ENCODE results near the gene RABIF. TPM values are rescaled to one million over a fixed set of nuclear protein-coding genes. Genes with fewer than 3 reads are reported as not detected.

Gene RABIF
- total RNA-seq, 2 experiments from 2014 or later, result 7.8 TPM

DNA sequence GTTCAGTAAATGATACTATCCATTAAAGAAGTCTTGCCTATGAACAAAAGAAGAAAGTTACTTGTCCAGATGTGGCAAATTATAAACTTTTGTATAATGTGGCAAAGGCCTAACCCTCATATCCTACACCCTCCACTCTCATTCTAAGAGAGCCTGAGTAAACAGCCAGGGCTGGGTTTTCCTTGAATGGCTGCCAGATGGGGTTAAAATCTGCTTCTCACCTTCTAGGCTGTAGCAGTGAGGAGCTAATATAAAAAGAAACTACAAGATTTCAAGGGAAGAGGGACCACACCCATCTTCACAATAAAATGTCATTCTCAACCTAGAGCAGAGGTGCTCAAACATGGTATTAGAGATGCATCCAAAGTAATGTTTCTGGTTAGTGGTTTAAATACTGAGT is 8.9 kb downstream of the RABIF start:
- H3K27ac ChIP-seq (ENCODE audit: low read depth, low read length, poor library complexity, severe bottlenecking), result no peak overlapping the region
- no peak for TF ChIP-seq EZH2phosphoT487 (IDR thresholded peaks at IDR 0.05; ENCODE audit: borderline replicate concordance, low read depth, low read length)
- TF ChIP-seq, protein P1, sequence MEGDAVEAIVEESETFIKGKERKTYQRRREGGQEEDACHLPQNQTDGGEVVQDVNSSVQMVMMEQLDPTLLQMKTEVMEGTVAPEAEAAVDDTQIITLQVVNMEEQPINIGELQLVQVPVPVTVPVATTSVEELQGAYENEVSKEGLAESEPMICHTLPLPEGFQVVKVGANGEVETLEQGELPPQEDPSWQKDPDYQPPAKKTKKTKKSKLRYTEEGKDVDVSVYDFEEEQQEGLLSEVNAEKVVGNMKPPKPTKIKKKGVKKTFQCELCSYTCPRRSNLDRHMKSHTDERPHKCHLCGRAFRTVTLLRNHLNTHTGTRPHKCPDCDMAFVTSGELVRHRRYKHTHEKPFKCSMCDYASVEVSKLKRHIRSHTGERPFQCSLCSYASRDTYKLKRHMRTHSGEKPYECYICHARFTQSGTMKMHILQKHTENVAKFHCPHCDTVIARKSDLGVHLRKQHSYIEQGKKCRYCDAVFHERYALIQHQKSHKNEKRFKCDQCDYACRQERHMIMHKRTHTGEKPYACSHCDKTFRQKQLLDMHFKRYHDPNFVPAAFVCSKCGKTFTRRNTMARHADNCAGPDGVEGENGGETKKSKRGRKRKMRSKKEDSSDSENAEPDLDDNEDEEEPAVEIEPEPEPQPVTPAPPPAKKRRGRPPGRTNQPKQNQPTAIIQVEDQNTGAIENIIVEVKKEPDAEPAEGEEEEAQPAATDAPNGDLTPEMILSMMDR (conservative IDR thresholded peaks at IDR 0.05; ENCODE audit: low read length), result no peak
- no peaks in the 10 kb centered on the region for H3K9me3 ChIP-seq (ENCODE audit: low read length)
- no peaks in the 10 kb centered on the region for H3K79me2 ChIP-seq (ENCODE audit: insufficient read depth, low read depth, low read length)
- peaks cover 32% of the 10 kb centered on the region for H3K36me3 ChIP-seq (ENCODE audit: insufficient read depth, low read length)
- no peak overlapping the region for H3K4me3 ChIP-seq (ENCODE audit: low read depth, low read length, poor library complexity, severe bottlenecking)
- H3K4me2 ChIP-seq (ENCODE audit: low read length), result no peak overlapping the region
- H3K4me1 ChIP-seq (ENCODE audit: insufficient read depth, low read length, poor library complexity, severe bottlenecking), result no peaks in the 10 kb centered on the region
- ChIA-PET POLR2A (interaction anchor here (0.7 kb wide), 1 partner anchor 93 kb away, joined by 4 read pairs; no protein-coding TSS in a partner anchor), CTCF (ENCODE audit: unreplicated experiment) (no interaction called here)
- BruUV-seq (replicated peaks), result no TSS peak
- no peaks in the 10 kb centered on the region for H3K9me2 ChIP-seq (ENCODE audit: insufficient read depth, low read length)
- no peaks in the 10 kb centered on the region for H4K20me1 ChIP-seq (ENCODE audit: insufficient read depth, low read length)
- DNase-seq (ENCODE audit: low spot score), result no peak
- intact Hi-C loops (cut with micrococcal nuclease; ENCODE audit: unreplicated experiment), result no loop called here
- no peak overlapping the region for H2AFZ ChIP-seq (ENCODE audit: low read length)

DNA sequence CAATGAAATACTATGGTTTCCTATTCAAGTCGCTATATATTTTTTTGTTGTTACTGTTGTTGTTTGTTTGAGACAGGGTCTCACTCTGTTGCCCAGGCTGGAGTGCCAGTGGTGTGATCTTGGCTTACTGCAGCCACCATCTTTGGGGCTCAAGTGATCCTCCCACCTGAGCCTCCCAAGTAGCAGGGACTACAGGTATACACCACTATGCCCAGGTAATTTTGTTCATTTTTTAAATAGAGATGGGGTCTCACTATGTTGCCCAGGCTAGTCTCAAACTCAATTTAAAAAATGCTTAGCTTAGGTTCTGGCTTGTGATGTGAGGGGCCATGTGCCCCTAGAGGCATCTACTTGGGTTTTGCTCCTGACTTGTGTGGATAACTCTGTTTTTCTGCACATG is 9.8 kb downstream of the RABIF start:
- Histone ChIP-seq H3K9me3 (ENCODE audit: low read length) (no peaks in the 10 kb centered on the region), H3K79me2 (ENCODE audit: insufficient read depth, low read depth, low read length) (no peaks in the 10 kb centered on the region), H3K4me1 (ENCODE audit: insufficient read depth, low read length, poor library complexity, severe bottlenecking) (no peaks in the 10 kb centered on the region), H4K20me1 (ENCODE audit: insufficient read depth, low read length) (no peaks in the 10 kb centered on the region), H2AFZ (ENCODE audit: low read length) (no peak overlapping the region), H3K4me3 (ENCODE audit: low read depth, low read length, poor library complexity, severe bottlenecking) (no peak overlapping the region), H3K9me2 (ENCODE audit: insufficient read depth, low read length) (no peaks in the 10 kb centered on the region), H3K4me2 (ENCODE audit: low read length) (no peak overlapping the region), H3K36me3 (ENCODE audit: insufficient read depth, low read length) (peaks cover 32% of the 10 kb centered on the region), H3K27ac (ENCODE audit: low read depth, low read length, poor library complexity, severe bottlenecking) (no peak overlapping the region)
- ChIA-PET POLR2A (no interaction called here), CTCF (ENCODE audit: unreplicated experiment) (no interaction called here)
- BruUV-seq (replicated peaks), result no TSS peak
- no peak for DNase-seq (ENCODE audit: low spot score)
- TF ChIP-seq EZH2phosphoT487 (IDR thresholded peaks at IDR 0.05; ENCODE audit: borderline replicate concordance, low read depth, low read length), result no peak
- TF ChIP-seq, protein P1 (conservative IDR thresholded peaks at IDR 0.05; ENCODE audit: low read length), result no peak
- intact Hi-C loops (cut with micrococcal nuclease; ENCODE audit: unreplicated experiment), result no loop called here

DNA sequence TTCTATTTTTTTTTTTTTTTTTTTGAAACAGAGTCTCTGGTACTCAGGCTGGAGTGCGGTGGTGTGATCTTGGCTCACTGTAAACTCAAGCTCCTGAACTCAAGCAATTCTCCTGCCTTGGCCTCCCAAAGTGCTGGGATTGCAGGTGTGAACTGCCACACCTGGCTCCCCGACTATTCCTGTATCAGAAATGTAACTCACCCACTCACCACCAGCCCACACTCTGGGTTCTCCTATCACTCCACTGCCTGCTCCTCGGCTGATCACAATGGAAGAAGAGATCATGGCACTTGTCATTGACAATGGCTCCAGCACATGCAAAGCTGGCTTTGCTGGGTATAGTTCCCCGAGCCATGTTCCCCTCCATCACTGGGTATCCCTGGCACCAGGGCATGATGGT is 15.9 kb downstream of the RABIF start:
- Histone ChIP-seq H3K36me3 (ENCODE audit: insufficient read depth, low read length) (0 out of 2 replicates have a peak, but pooled peaks cover under 1% of the 10 kb centered on the region), H3K9me2 (ENCODE audit: insufficient read depth, low read length) (no peaks in the 10 kb centered on the region), H3K27ac (ENCODE audit: low read depth, low read length, poor library complexity, severe bottlenecking) (no peak overlapping the region), H3K4me2 (ENCODE audit: low read length) (no peak overlapping the region), H3K4me3 (ENCODE audit: low read depth, low read length, poor library complexity, severe bottlenecking) (no peak overlapping the region), H3K4me1 (ENCODE audit: insufficient read depth, low read length, poor library complexity, severe bottlenecking) (no peaks in the 10 kb centered on the region), H2AFZ (ENCODE audit: low read length) (no peak overlapping the region), H4K20me1 (ENCODE audit: insufficient read depth, low read length) (no peaks in the 10 kb centered on the region), H3K79me2 (ENCODE audit: insufficient read depth, low read depth, low read length) (no peaks in the 10 kb centered on the region), H3K9me3 (ENCODE audit: low read length) (no peaks in the 10 kb centered on the region)
- ChIA-PET POLR2A (interaction anchor here (0.8 kb wide), 1 partner anchor 19 kb away, joined by 3 read pairs; no protein-coding TSS in a partner anchor), CTCF (ENCODE audit: unreplicated experiment) (no interaction called here)
- TF ChIP-seq, protein P1 (conservative IDR thresholded peaks at IDR 0.05; ENCODE audit: low read length), result no peak
- intact Hi-C loops (cut with micrococcal nuclease; ENCODE audit: unreplicated experiment), result no loop called here
- no TSS peak for BruUV-seq (replicated peaks)
- DNase-seq (ENCODE audit: low spot score), result no peak

All from OCI-LY7 (cell line).